Trophoblast cell (in vitro differentiated cells and primary cell): Measurements from ENCODE around the gene FBXO24.
A peak's percentile ranks its signal among the peaks of the same experiment; 100 is the strongest.
"Not testable (repeated sequence)": the region's sequence is repeated elsewhere in the genome, so short reads cannot be mapped to it uniquely, and the experiment has no call there.

Experiments
- DNase-seq, 2 donors: peaks; one replicate each; pipeline ENCODE4 v3.0.0-alpha.2; 2016
- H2AFZ ChIP-seq: 2 replicates; pipeline ENCODE4 v1.6.1; 2013; ENCODE audit warnings: low read length, moderate library complexity, mild to moderate bottlenecking; ENCODE audit not compliant: insufficient read depth, poor library complexity
- H2AK5ac ChIP-seq: 2 replicates; pipeline ENCODE4 v1.6.1; 2013; ENCODE audit warnings: mild to moderate bottlenecking, low read length
- H2BK120ac ChIP-seq: 2 replicates; pipeline ENCODE4 v1.6.1; 2013; ENCODE audit warnings: low read length, mild to moderate bottlenecking, moderate library complexity; ENCODE audit not compliant: insufficient read depth, poor library complexity
- H2BK12ac ChIP-seq: 2 replicates; pipeline ENCODE4 v1.6.1; 2013; ENCODE audit warnings: mild to moderate bottlenecking, low read length, moderate library complexity
- H2BK5ac ChIP-seq: 2 replicates; pipeline ENCODE4 v1.6.1; 2013; ENCODE audit warnings: low read length, low read depth, moderate library complexity, mild to moderate bottlenecking; ENCODE audit not compliant: poor library complexity
- H3K14ac ChIP-seq: 2 replicates; pipeline ENCODE4 v1.6.1; 2013; ENCODE audit warnings: mild to moderate bottlenecking, low read length
- H3K18ac ChIP-seq: 2 replicates; pipeline ENCODE4 v1.6.1; 2013; ENCODE audit warnings: mild to moderate bottlenecking, low read length
- H3K23ac ChIP-seq: 2 replicates; pipeline ENCODE4 v1.6.1; 2013; ENCODE audit warnings: low read length
- H3K27ac ChIP-seq: 2 replicates; pipeline ENCODE4 v1.5.1; 2013; ENCODE audit warnings: low read depth, mild to moderate bottlenecking, inconsistent platforms, low read length, moderate library complexity
- H3K27me3 ChIP-seq: 2 replicates; pipeline ENCODE4 v1.6.1; 2013; ENCODE audit warnings: inconsistent platforms, mild to moderate bottlenecking, low read length, moderate library complexity; ENCODE audit not compliant: insufficient read depth
- H3K36me3 ChIP-seq, 2 experiments: 1 replicate in 1 of 2; 2 replicates in 1 of 2; pipeline ENCODE4 v1.6.1; 2013; ENCODE audit warnings: low read length in 2 of 2, mild to moderate bottlenecking in 2 of 2, moderate library complexity in 1 of 2; ENCODE audit not compliant: insufficient read depth in 2 of 2, control insufficient read depth in 1 of 2
- H3K4ac ChIP-seq: 2 replicates; pipeline ENCODE4 v1.6.1; 2013; ENCODE audit warnings: low read depth, mild to moderate bottlenecking, low read length, moderate library complexity
- H3K4me1 ChIP-seq, 2 experiments: 1 replicate in 1 of 2; 2 replicates in 1 of 2; pipeline ENCODE4 v1.6.1; 2013; ENCODE audit warnings: low read length in 2 of 2, mild to moderate bottlenecking in 2 of 2, moderate library complexity in 1 of 2; ENCODE audit not compliant: insufficient read depth in 2 of 2, control insufficient read depth in 1 of 2
- H3K4me2 ChIP-seq: 2 replicates; pipeline ENCODE4 v1.6.1; 2013; ENCODE audit warnings: inconsistent platforms, mild to moderate bottlenecking, low read length, moderate library complexity
- H3K4me3 ChIP-seq: 2 replicates; pipeline ENCODE4 v1.5.1; 2013; ENCODE audit warnings: mild to moderate bottlenecking, low read depth, low read length, inconsistent platforms
- H3K79me1 ChIP-seq: one replicate; pipeline ENCODE4 v1.6.1; 2013; ENCODE audit warnings: low read length
- H3K79me2 ChIP-seq: 2 replicates; pipeline ENCODE4 v1.6.1; 2013; ENCODE audit warnings: low read length, mild to moderate bottlenecking; ENCODE audit not compliant: control insufficient read depth, insufficient read depth, poor library complexity
- H3K9ac ChIP-seq: 2 replicates; pipeline ENCODE4 v1.6.1; 2013; ENCODE audit warnings: mild to moderate bottlenecking, low read length
- H3K9me3 ChIP-seq: 2 replicates; pipeline ENCODE4 v1.6.1; 2013; ENCODE audit warnings: low read depth, mild to moderate bottlenecking, control low read depth, inconsistent platforms, low read length; ENCODE audit not compliant: insufficient read depth
- H4K12ac ChIP-seq: 2 replicates; pipeline ENCODE4 v1.6.1; 2013; ENCODE audit warnings: low read depth, mild to moderate bottlenecking, low read length, moderate library complexity
- H4K8ac ChIP-seq: 2 replicates; pipeline ENCODE4 v1.6.1; 2013; ENCODE audit warnings: low read depth, mild to moderate bottlenecking, low read length, moderate library complexity
- H4K91ac ChIP-seq: one replicate; pipeline ENCODE4 v1.6.1; 2013; ENCODE audit warnings: low read depth, mild to moderate bottlenecking, low read length, moderate library complexity
- WGBS: extraction: QIAGEN DNeasy Blood & Tissue Kit; methylation state at CpG from one replicate; pipeline ENCODE4 v1.1.7; 2013; ENCODE audit warnings: missing lambda C conversion rate; ENCODE audit not compliant: insufficient read length, insufficient coverage; ENCODE audit errors: extremely low coverage; 5-methylcytosine and 5-hydroxymethylcytosine counted together

Gene FBXO24

GRCh38 chr7:100546926-100547800 lies 39.0 kb upstream of the FBXO24 start:
- no CpG with 5 or more reads among the region's 9 CpGs for WGBS
- no peak overlapping the region for H4K8ac ChIP-seq
- no peak overlapping the region for H2BK12ac ChIP-seq
- DNase-seq: no peak
- H3K4me3 ChIP-seq: no peak overlapping the region
- H4K12ac ChIP-seq: no peak overlapping the region
- H3K27me3 ChIP-seq: no peaks in the 10 kb centered on the region
- no peak overlapping the region for H4K91ac ChIP-seq
- no peak overlapping the region for H3K4me2 ChIP-seq
- no peaks in the 10 kb centered on the region for H3K36me3 ChIP-seq
- no peak overlapping the region for H2BK120ac ChIP-seq
- H3K9ac ChIP-seq: no peak overlapping the region
- no peak overlapping the region for H3K23ac ChIP-seq
- no peak overlapping the region for H2BK5ac ChIP-seq
- no peak overlapping the region for H2AFZ ChIP-seq
- peak overlapping the region; percentile 86 for H3K27ac ChIP-seq
- no peaks in the 10 kb centered on the region for H3K9me3 ChIP-seq
- H3K14ac ChIP-seq: no peak overlapping the region
- H3K79me1 ChIP-seq: peaks cover 4% of the 10 kb centered on the region
- no peak overlapping the region for H3K18ac ChIP-seq
- no peak overlapping the region for H3K4ac ChIP-seq
- no peak overlapping the region for H2AK5ac ChIP-seq
- H3K79me2 ChIP-seq: no peaks in the 10 kb centered on the region
- H3K4me1 ChIP-seq: peaks cover 12 to 14% of the 10 kb centered on the region in 2 experiments

- no peak overlapping the region for H2BK120ac ChIP-seq
- H3K27ac ChIP-seq: no peak overlapping the region
Observed at GRCh38 chr7:100547872-100548271, 38.3 kb upstream of the FBXO24 start.

GRCh38 chr7:100548446-100548845 lies 37.7 kb upstream of the FBXO24 start:
- not testable (repeated sequence) for H3K27ac ChIP-seq
- no CpG with 5 or more reads among the region's 5 CpGs for WGBS

More at GRCh38 chr7:100547872-100548271, 38.3 kb upstream of the FBXO24 start:
- Histone ChIP-seq H4K8ac (no peak overlapping the region), H3K14ac (no peak overlapping the region), H3K9me3 (no peaks in the 10 kb centered on the region), H3K9ac (no peak overlapping the region), H3K4ac (no peak overlapping the region), H3K4me1 (peaks cover 12 to 14% of the 10 kb centered on the region in 2 experiments), H3K18ac (no peak overlapping the region), H3K4me3 (no peak overlapping the region), H2BK5ac (no peak overlapping the region), H3K4me2 (no peak overlapping the region), H4K12ac (no peak overlapping the region), H4K91ac (no peak overlapping the region), H2AK5ac (no peak overlapping the region), H3K36me3 (no peaks in the 10 kb centered on the region), H2BK12ac (no peak overlapping the region), H3K79me2 (no peaks in the 10 kb centered on the region), H3K23ac (no peak overlapping the region), H2AFZ (no peak overlapping the region), H3K27me3 (no peaks in the 10 kb centered on the region), H3K79me1 (peaks cover 4% of the 10 kb centered on the region)
- WGBS: no CpG with 5 or more reads among the region's 2 CpGs
- DNase-seq: no peak

GRCh38 chr7:100552532-100552931 lies 33.6 kb upstream of the FBXO24 start:
- no peak overlapping the region for H4K8ac ChIP-seq
- no peak overlapping the region for H2BK12ac ChIP-seq
- no peak overlapping the region for H3K23ac ChIP-seq
- H2AFZ ChIP-seq: no peak overlapping the region
- no peaks in the 10 kb centered on the region for H3K27me3 ChIP-seq
- H4K91ac ChIP-seq: no peak overlapping the region
- no peak overlapping the region for H2BK120ac ChIP-seq
- H3K4me1 ChIP-seq: peaks cover 3 to 5% of the 10 kb centered on the region in 2 experiments
- H3K36me3 ChIP-seq: peaks cover 3 to 8% of the 10 kb centered on the region in 2 experiments
- no peak overlapping the region for H3K4me2 ChIP-seq
- no peak for DNase-seq
- H3K18ac ChIP-seq: no peak overlapping the region
- H4K12ac ChIP-seq: no peak overlapping the region
- no peak overlapping the region for H2AK5ac ChIP-seq
- H3K4me3 ChIP-seq: no peak overlapping the region
- no peak overlapping the region for H3K14ac ChIP-seq
- no peak overlapping the region for H2BK5ac ChIP-seq
- H3K79me1 ChIP-seq: no peaks in the 10 kb centered on the region
- no peaks in the 10 kb centered on the region for H3K9me3 ChIP-seq
- no peak overlapping the region for H3K4ac ChIP-seq
- WGBS: no CpG with 5 or more reads among the region's 2 CpGs
- no peak overlapping the region for H3K9ac ChIP-seq
- no peak overlapping the region for H3K27ac ChIP-seq
- H3K79me2 ChIP-seq: no peaks in the 10 kb centered on the region

More at GRCh38 chr7:100548446-100548845, 37.7 kb upstream of the FBXO24 start:
- not testable (repeated sequence) for H2BK5ac ChIP-seq, H3K14ac ChIP-seq, H3K23ac ChIP-seq, H2AFZ ChIP-seq, H4K12ac ChIP-seq, H3K4me3 ChIP-seq, H4K8ac ChIP-seq, H4K91ac ChIP-seq, H2BK120ac ChIP-seq, H3K4me2 ChIP-seq, H2AK5ac ChIP-seq, H3K9me3 ChIP-seq, H3K4ac ChIP-seq, H2BK12ac ChIP-seq, H3K79me1 ChIP-seq, H3K79me2 ChIP-seq, H3K18ac ChIP-seq, DNase-seq, H3K27me3 ChIP-seq, H3K9ac ChIP-seq, H3K36me3 ChIP-seq
- H3K4me1 ChIP-seq: peaks cover 12 to 14% of the 10 kb centered on the region in 2 experiments
